Activated naive CD4-positive, alpha-beta T cell treated with anti-CD3 and anti-CD28 coated beads, Interleukin-2, amount 50 U/mL, for 16 hours (primary cell): Measurements from ENCODE around the gene USP15.

ENCODE experiments used
- DNase-seq: peaks from one replicate; pipeline ENCODE4 v3.0.0-alpha.2; 2020

The USP15 gene

GRCh38 chr12:62258941-62259630 lies 1.1 kb upstream of the USP15 start:
- no peak for DNase-seq

DNA sequence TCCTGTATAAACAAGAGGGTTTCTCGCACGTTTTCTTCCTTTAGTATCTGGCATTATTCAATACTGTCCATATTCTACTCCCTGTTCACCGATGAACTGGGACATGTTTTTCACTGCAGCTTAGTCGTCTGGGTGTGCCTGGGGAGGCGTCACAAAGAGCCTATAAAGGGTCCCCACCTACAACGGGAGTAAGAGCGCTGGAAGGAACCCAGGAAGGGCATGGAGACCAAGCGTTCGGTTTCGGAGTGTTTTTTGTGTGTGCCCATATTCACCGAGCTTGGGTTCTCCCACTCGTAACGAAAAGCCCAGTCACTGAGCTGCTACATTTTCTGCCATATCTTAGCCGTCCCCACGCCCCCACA lies 592 bp upstream of the USP15 start:
- no peak for DNase-seq

DNA sequence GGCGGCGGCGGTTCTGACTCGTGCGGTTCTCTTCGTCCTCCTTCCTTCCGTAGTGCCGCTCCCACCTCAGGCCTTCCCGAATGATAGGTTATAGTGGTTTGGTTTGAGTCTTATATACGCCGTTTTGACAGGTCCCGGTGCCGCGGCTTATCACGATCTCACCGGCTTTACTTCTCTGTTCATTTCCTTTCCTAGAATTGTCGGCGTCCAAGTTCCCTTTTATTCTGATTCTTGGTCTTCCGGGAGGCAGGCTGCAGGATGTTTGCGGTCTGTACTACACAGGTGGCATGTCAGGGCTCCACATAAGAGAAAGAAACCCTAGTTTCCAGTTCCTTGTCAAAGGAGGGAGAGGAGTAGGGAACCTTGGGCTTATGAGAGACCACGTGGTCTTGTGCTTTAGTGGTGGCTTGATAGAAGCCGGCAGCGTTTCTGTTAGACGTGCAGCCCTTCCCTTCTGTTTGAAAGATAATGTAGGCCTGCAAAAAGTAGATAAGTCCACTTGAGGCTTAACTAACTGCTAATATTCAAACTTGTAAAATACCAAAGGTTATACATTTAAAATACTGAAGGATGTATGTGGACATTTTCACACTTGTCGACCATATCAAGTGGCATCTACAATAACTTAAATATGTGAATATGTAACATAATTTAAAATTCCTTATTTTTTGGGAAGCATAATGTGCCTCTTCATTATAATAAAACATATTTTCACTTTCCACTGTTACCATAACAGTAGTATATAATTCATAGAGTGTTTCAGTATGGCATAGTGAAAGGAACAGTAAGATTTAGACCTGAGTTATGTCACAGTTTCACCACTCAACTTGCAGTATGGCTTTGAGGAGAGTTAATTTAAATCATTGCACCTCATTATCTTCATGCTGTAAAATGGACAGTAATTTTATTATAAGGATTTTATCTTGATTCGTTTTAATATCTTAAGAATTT lies 804 bp downstream of the USP15 start:
- DNase-seq = peak; percentile 34

DNA sequence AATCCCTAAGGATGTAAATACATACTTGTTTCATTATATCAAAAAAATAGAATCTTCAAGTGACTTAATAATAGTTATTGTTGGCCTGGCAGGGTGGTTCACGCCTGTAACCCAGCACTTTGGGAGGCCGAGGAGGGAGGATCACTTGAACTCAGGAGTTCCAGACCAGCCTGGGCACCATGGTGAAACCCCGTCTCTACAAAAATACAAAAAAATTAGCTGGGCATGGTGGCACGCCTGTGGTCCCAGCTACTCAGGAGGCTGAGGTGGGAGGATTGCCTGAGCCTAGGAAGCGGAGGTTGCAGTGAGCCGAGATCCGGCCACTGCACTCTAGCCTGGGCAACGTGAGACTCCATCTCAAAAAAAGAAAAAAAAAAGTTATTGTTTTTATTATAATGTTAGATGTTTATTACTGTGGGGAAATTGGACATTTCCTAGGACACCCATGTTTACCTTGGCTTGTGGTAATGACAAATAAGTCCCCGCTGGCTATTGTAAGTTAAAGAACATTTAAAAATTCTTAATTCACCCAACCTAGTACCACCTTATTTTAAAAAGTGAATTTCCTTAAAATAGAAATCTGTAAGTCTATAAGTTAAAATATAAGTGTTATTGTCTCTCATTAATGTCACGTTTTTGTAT lies 1.8 kb downstream of the USP15 start:
- no peak for DNase-seq

- no peak for DNase-seq
Measured at GRCh38 chr12:62263232-62263631, 3.0 kb downstream of the USP15 start.

- no peak for DNase-seq
Measured at GRCh38 chr12:62263966-62264365, 3.8 kb downstream of the USP15 start.

DNA sequence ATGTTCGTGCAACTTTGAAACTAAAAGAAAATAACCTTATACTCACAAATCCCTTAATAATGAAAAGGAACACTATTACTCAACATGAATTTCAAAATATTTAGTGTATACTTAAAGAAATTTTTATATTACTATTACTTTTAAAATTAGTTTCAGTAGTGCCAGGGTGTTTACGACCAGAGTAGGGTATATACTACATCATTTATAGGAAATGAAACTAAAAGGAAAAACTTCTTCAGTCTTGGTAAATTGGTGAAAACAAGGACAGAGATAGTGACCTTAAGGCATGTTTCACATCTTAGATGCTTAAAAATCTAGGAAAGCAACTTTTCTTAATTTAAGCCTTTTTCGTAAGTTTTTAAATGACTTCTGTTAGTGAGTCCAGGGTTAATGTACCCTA lies 4.5 kb downstream of the USP15 start:
- no peak for DNase-seq

DNA sequence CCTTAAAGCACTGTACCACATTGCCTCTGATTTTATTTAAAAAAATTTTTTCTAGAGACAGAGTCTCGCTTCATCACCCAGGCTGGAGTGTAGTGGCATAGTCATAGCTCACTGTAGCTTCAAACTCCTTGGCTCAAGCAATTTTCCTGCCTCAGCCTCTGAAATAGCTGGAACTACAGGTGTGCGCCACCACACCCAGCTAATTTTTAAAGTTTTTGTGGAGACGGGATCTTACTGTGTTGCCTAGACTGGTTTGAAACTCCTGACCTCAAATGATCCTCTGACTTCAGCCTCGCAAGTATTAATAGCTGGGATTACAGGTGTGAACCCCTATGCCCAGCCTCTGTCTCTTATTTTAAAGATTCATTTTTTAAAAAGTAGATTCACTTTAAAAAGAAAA lies 5.3 kb downstream of the USP15 start:
- no peak for DNase-seq

GRCh38 chr12:62267026-62267425 lies 6.8 kb downstream of the USP15 start:
- no peak for DNase-seq

DNA sequence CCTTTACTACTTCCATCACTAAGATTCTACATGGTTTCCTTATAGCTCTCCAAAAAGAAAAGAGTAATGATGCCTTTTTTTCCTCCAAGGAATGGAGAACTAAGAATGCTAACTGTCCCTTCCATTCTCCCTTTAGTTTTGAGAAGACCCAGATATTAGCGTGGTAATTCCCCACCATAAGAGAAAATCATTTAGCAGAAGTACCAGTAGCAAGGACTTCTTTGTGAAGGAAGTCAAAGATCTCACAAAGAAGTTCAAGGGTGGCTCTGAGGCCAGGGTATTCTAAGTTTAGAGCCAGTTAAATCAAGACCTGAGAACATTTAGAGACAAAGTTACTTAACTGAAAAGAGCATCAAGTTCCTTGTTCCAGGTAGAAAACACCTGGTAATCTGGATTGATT lies 7.3 kb downstream of the USP15 start:
- no peak for DNase-seq

- DNase-seq = no peak
Measured at GRCh38 chr12:62268956-62269355, 8.8 kb downstream of the USP15 start.

DNA sequence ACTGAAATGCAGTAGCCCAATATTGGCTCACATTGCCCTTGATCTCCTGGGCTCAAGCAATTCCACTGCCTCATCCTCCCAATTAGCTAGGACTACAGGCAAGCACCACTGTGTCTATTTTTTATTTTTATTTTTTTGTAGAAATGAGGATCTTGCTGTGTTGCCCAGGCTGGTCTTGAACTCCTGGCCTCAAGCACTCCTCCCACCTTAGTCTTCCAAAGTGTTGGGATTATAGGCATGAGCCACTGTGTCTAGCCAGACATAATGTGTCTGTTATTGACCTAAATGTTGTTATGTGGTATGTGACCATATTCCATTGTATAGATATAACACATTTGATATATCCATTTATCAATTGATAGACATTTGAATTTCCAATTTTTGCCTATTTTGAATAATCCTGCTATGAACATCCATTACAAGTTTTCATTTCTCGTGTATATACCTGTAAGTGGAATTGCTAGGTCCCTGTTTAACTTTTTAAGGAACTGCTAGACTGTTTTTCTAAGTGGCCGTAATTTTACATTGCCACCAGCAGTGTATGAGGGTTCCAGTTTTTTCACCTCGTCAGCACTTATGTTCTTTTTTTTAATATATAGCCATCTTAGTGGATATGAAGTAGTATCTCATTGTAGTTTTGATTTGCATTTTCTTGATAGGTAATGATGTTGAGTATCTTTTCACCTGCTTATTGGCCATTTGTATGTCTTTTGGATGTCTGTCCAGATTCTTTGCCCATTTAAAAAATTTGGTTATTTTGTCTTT lies 9.4 kb downstream of the USP15 start:
- no peak for DNase-seq

DNA sequence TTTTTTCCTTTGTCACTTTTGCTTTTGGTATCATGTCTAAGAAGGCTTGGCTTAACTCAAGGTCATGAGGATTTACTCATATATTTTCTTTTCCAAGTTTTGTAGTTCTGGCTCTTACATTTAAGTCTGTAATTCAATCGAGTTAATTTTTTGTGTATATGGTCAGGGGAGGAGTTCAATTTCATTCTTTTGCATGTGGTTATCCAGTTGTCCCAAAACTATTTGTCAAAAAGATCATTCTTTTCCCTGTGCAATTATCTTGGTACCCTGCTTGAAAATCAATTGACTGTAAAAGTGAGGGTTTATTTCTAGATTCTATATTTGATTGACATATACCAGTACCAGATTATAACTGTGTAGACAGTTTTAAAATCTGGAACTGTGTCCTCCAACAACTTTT lies 10.2 kb downstream of the USP15 start:
- DNase-seq = no peak

DNA sequence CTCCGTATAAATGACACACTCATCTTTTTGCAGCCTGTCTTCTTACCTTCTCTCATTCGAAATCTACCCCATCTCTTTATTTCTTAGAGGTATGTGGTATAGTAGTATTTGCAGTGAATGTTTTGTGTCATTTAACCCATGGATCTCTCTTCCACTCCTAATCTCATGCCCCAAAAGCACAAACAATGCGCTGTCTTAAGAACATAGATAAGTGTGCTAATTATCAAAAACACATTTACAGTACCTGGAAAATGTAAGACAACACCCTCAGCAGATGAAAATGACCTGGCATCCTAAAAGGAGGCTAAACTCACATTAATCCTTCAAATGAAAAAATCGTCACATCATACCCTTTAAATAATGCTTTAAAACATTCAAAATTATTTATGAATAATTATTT lies 10.7 kb downstream of the USP15 start:
- DNase-seq = no peak

DNA sequence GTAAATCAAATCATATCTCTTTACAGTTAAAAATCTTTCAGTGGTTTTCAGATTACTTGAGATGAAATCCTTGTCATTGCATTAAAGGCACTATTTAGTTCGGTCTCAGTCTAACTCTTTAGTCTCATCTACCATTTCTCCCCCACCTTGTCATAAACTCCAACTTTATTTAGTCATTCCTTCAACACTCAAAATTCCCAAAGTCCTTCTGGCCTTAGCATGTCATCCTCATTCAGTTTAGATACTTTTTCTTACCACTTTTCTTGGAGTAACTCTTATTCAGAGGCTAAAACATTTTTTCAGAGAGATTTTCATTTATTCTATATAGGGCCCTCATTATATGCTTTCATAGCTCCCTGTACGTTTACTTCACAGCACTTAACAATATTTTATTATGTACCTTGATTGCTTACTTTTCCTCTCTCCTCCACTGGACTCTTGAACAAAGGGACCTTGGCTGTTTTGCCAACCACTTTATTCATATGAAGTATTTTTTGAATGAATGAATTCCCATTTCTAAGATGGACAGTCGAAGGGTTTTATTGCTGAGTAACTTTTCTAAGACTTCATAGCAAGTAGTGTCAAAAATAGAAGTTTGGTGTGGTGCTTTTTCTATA lies 12.8 kb downstream of the USP15 start:
- DNase-seq = no peak

DNA sequence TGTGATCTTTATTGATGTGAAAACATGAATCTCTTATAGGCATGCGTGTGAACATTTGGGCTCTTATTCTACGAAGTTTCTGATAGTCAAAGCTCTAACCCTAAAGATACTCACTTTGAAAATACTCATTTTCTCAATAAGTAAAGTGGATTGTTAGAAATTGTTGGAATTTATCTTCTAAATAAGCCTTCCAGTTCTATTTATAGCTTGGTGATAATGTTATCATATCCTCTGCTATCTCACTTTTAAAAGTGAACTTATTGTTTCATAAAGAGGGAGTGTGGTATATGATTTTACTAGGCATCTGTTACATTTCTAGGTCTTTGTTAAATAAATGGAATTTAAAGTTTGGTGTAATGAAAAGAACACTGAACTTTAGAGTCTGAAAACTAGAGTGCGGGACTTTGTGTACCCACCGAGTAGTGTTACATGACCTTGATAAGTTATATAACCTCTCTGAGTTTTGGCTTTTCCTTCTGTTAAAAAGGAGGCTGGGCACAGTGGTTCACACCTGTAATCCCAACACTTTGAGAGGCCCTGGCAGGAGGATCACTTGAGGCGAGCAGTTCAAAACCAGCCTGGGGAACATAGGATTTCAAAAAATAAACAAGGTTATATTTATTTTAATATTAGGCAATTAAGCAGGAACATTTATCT lies 13.6 kb downstream of the USP15 start:
- DNase-seq = no peak

GRCh38 chr12:62278022-62278421 lies 17.8 kb downstream of the USP15 start:
- no peak for DNase-seq

GRCh38 chr12:62279058-62279457 lies 18.9 kb downstream of the USP15 start:
- no peak for DNase-seq

GRCh38 chr12:62279961-62280360 lies 19.8 kb downstream of the USP15 start:
- no peak for DNase-seq

GRCh38 chr12:62282057-62282774 lies 22.0 kb downstream of the USP15 start:
- no peak for DNase-seq

- DNase-seq = no peak
Measured at GRCh38 chr12:62284749-62285148, 24.5 kb downstream of the USP15 start.
